SH-SY5Y (cell line): ENCODE measurements around the gene NEFH.

Experiments
- GATA2 ChIP-seq: IDR thresholded peaks from 2 replicates; pipeline ENCODE4 v1.6.1; 2011; ENCODE audit warnings: mild to moderate bottlenecking, low read depth, low read length
- GATA3 ChIP-seq: IDR thresholded peaks from 2 replicates; pipeline ENCODE4 v1.6.1; 2011; ENCODE audit warnings: low read depth, mild to moderate bottlenecking, low read length, moderate library complexity

GRCh38 chr22:29447906-29448305 lies 32.1 kb upstream of the NEFH start:
- TF ChIP-seq GATA2 (no peak), GATA3 (no peak)
